ENCODE results near the gene TTC28. TPM values are rescaled to one million over a fixed set of nuclear protein-coding genes. Genes with fewer than 3 reads are reported as not detected.
"Not testable (repeated sequence)": the region's sequence is repeated elsewhere in the genome, so short reads cannot be mapped to it uniquely, and the experiment has no call there.

Gene TTC28
- total RNA-seq, 3 donors from 2014 or later = 0.66 to 0.90 (median 0.71) TPM

- Mint-ChIP-seq H3K36me3 (ENCODE audit: insufficient read depth) (no peaks in the 10 kb centered on the region), H3K4me1 (ENCODE audit: low read depth) (no peaks in the 10 kb centered on the region), H3K4me3 (no peak overlapping the region), H3K9me3 (no peaks in the 10 kb centered on the region), H3K27me3 (ENCODE audit: low read depth) (no peaks in the 10 kb centered on the region)
- no peak for DNase-seq
- ATAC-seq = no peak
Measured at GRCh38 chr22:28102151-28102812, 577.4 kb downstream of the TTC28 start.

- no peaks in the 10 kb centered on the region for H3K4me1 Mint-ChIP-seq (ENCODE audit: low read depth)
- DNase-seq = no peak
- no peaks in the 10 kb centered on the region for H3K36me3 Mint-ChIP-seq (ENCODE audit: insufficient read depth)
- no peak overlapping the region for H3K4me3 Mint-ChIP-seq
- ATAC-seq = no peak
- no peaks in the 10 kb centered on the region for H3K27me3 Mint-ChIP-seq (ENCODE audit: low read depth)
- H3K9me3 Mint-ChIP-seq = no peaks in the 10 kb centered on the region
Measured at GRCh38 chr22:28097627-28098026, 582.0 kb downstream of the TTC28 start.

GRCh38 chr22:28096161-28096560 lies 583.5 kb downstream of the TTC28 start:
- DNase-seq = no peak
- no peaks in the 10 kb centered on the region for H3K27me3 Mint-ChIP-seq (ENCODE audit: low read depth)
- no peak for ATAC-seq
- H3K4me3 Mint-ChIP-seq = no peak overlapping the region
- H3K9me3 Mint-ChIP-seq = no peaks in the 10 kb centered on the region
- H3K4me1 Mint-ChIP-seq (ENCODE audit: low read depth) = no peaks in the 10 kb centered on the region
- H3K36me3 Mint-ChIP-seq (ENCODE audit: insufficient read depth) = no peaks in the 10 kb centered on the region

- Mint-ChIP-seq H3K4me3 (no peak overlapping the region), H3K36me3 (ENCODE audit: insufficient read depth) (no peaks in the 10 kb centered on the region), H3K4me1 (ENCODE audit: low read depth) (no peaks in the 10 kb centered on the region), H3K9me3 (no peaks in the 10 kb centered on the region), H3K27me3 (ENCODE audit: low read depth) (no peaks in the 10 kb centered on the region)
- DNase-seq (no peak), ATAC-seq (no peak)
Measured at GRCh38 chr22:28095316-28096095, 584.1 kb downstream of the TTC28 start.

GRCh38 chr22:28094771-28095170 lies 584.9 kb downstream of the TTC28 start:
- H3K4me3 Mint-ChIP-seq = no peak overlapping the region
- no peak for ATAC-seq
- H3K9me3 Mint-ChIP-seq = no peaks in the 10 kb centered on the region
- H3K27me3 Mint-ChIP-seq (ENCODE audit: low read depth) = no peaks in the 10 kb centered on the region
- no peak for DNase-seq
- H3K36me3 Mint-ChIP-seq (ENCODE audit: insufficient read depth) = no peaks in the 10 kb centered on the region
- no peaks in the 10 kb centered on the region for H3K4me1 Mint-ChIP-seq (ENCODE audit: low read depth)

- Mint-ChIP-seq H3K27me3 (ENCODE audit: low read depth) (no peaks in the 10 kb centered on the region), H3K36me3 (ENCODE audit: insufficient read depth) (no peaks in the 10 kb centered on the region), H3K4me3 (no peak overlapping the region), H3K9me3 (no peaks in the 10 kb centered on the region), H3K4me1 (ENCODE audit: low read depth) (no peaks in the 10 kb centered on the region)
- ATAC-seq (no peak), DNase-seq (no peak)
Measured at GRCh38 chr22:28093711-28094110, 585.9 kb downstream of the TTC28 start.

GRCh38 chr22:28091486-28091885 lies 588.2 kb downstream of the TTC28 start:
- no peak for DNase-seq
- Mint-ChIP-seq H3K9me3 (no peaks in the 10 kb centered on the region), H3K27me3 (ENCODE audit: low read depth) (no peaks in the 10 kb centered on the region), H3K4me3 (no peak overlapping the region), H3K4me1 (ENCODE audit: low read depth) (no peaks in the 10 kb centered on the region), H3K36me3 (ENCODE audit: insufficient read depth) (no peaks in the 10 kb centered on the region)
- ATAC-seq = no peak

- H3K4me1 Mint-ChIP-seq (ENCODE audit: low read depth); ATAC-seq; H3K4me3 Mint-ChIP-seq; DNase-seq; H3K9me3 Mint-ChIP-seq; H3K27me3 Mint-ChIP-seq (ENCODE audit: low read depth); H3K36me3 Mint-ChIP-seq (ENCODE audit: insufficient read depth): not testable (repeated sequence)
Measured at GRCh38 chr22:28089541-28089940, 590.1 kb downstream of the TTC28 start.

GRCh38 chr22:28077166-28077565 lies 602.5 kb downstream of the TTC28 start:
- no peaks in the 10 kb centered on the region for H3K27me3 Mint-ChIP-seq (ENCODE audit: low read depth)
- H3K4me1 Mint-ChIP-seq (ENCODE audit: low read depth) = no peaks in the 10 kb centered on the region
- H3K9me3 Mint-ChIP-seq = no peaks in the 10 kb centered on the region
- ATAC-seq (no peak), DNase-seq (no peak)
- no peak overlapping the region for H3K4me3 Mint-ChIP-seq
- no peaks in the 10 kb centered on the region for H3K36me3 Mint-ChIP-seq (ENCODE audit: insufficient read depth)

- Mint-ChIP-seq H3K27me3 (ENCODE audit: low read depth) (peaks cover 3% of the 10 kb centered on the region), H3K9me3 (no peaks in the 10 kb centered on the region), H3K36me3 (ENCODE audit: insufficient read depth) (peaks cover 1% of the 10 kb centered on the region), H3K4me3 (no peak overlapping the region), H3K4me1 (ENCODE audit: low read depth) (no peaks in the 10 kb centered on the region)
- DNase-seq (no peak), ATAC-seq (no peak)
Measured at GRCh38 chr22:28075358-28075981, 604.2 kb downstream of the TTC28 start.

GRCh38 chr22:28074526-28074925 lies 605.1 kb downstream of the TTC28 start:
- no peaks in the 10 kb centered on the region for H3K9me3 Mint-ChIP-seq
- ATAC-seq = no peak
- H3K4me1 Mint-ChIP-seq (ENCODE audit: low read depth) = no peaks in the 10 kb centered on the region
- peaks cover 1% of the 10 kb centered on the region for H3K36me3 Mint-ChIP-seq (ENCODE audit: insufficient read depth)
- H3K27me3 Mint-ChIP-seq (ENCODE audit: low read depth) = peaks cover 7% of the 10 kb centered on the region
- H3K4me3 Mint-ChIP-seq = no peak overlapping the region
- DNase-seq = no peak

GRCh38 chr22:28072066-28072465 lies 607.6 kb downstream of the TTC28 start:
- Mint-ChIP-seq H3K27me3 (ENCODE audit: low read depth) (peaks cover 7% of the 10 kb centered on the region), H3K4me3 (no peak overlapping the region), H3K9me3 (no peaks in the 10 kb centered on the region), H3K4me1 (ENCODE audit: low read depth) (no peaks in the 10 kb centered on the region), H3K36me3 (ENCODE audit: insufficient read depth) (peaks cover 1% of the 10 kb centered on the region)
- no peak for DNase-seq
- ATAC-seq = no peak

- Mint-ChIP-seq H3K36me3 (ENCODE audit: insufficient read depth) (peaks cover 1% of the 10 kb centered on the region), H3K4me3 (no peak overlapping the region), H3K4me1 (ENCODE audit: low read depth) (no peaks in the 10 kb centered on the region), H3K27me3 (ENCODE audit: low read depth) (peaks cover 12% of the 10 kb centered on the region), H3K9me3 (no peaks in the 10 kb centered on the region)
- DNase-seq (no peak), ATAC-seq (no peak)
Measured at GRCh38 chr22:28068826-28069225, 610.8 kb downstream of the TTC28 start.

GRCh38 chr22:28064920-28065319 lies 614.7 kb downstream of the TTC28 start:
- H3K9me3 Mint-ChIP-seq = peaks cover 3% of the 10 kb centered on the region
- H3K27me3 Mint-ChIP-seq (ENCODE audit: low read depth) = peaks cover 25% of the 10 kb centered on the region
- no peak for ATAC-seq
- no peaks in the 10 kb centered on the region for H3K4me1 Mint-ChIP-seq (ENCODE audit: low read depth)
- H3K4me3 Mint-ChIP-seq = no peak overlapping the region
- DNase-seq = no peak
- H3K36me3 Mint-ChIP-seq (ENCODE audit: insufficient read depth) = no peaks in the 10 kb centered on the region

- no peaks in the 10 kb centered on the region for H3K4me1 Mint-ChIP-seq (ENCODE audit: low read depth)
- peaks cover 24% of the 10 kb centered on the region for H3K27me3 Mint-ChIP-seq (ENCODE audit: low read depth)
- peaks cover 3% of the 10 kb centered on the region for H3K9me3 Mint-ChIP-seq
- DNase-seq (no peak), ATAC-seq (no peak)
- no peak overlapping the region for H3K4me3 Mint-ChIP-seq
- H3K36me3 Mint-ChIP-seq (ENCODE audit: insufficient read depth) = no peaks in the 10 kb centered on the region
Measured at GRCh38 chr22:28063656-28064055, 616.0 kb downstream of the TTC28 start.

All from activated T-cell treated with anti-CD3 and anti-CD28 coated beads, Interleukin-2, amount 50 U/mL, for 4 hours (primary cell).